ENCODE data around the gene BBIP1. TPM values are rescaled to one million over a fixed set of nuclear protein-coding genes. Genes with fewer than 3 reads are reported as not detected.
A peak's percentile ranks its signal among the peaks of the same experiment; 100 is the strongest.

The BBIP1 gene
- 10 to 100 TPM; 42.9 to 46.8 TPM for total RNA-seq
- polyA plus RNA-seq = 10 to 100 TPM; 24.4 to 28.5 TPM

- Mint-ChIP-seq H3K27ac (peak within 1 kb of the TSS; percentile 98 to 100 (median 100)), H3K4me1 (peaks cover 27 to 64% (median 35%) of the 10 kb centered on the region in 4 donors), H3K4me3 (peak within 1 kb of the TSS; percentile 92 to 99 (median 98)), H3K27me3 (no peaks in the 10 kb centered on the region), H3K9me3 (peaks cover 0 to 2% (median 0%) of the 10 kb centered on the region in 8 donors), H3K36me3 (peaks cover 0 to 38% of the 10 kb centered on the region in 2 donors)
- ChIA-PET CTCF (ENCODE audit: partially characterized antibody) (interaction anchor here (0.6 to 2.0 kb wide), 8 partner anchors 10 to 308 kb away, joined by 3 to 9 read pairs (median 4); no protein-coding TSS in a partner anchor), POLR2A (ENCODE audit: partially characterized antibody) (interaction anchor here (0.6 to 3.4 kb wide), 35 partner anchors 9 to 1457 kb away, joined by 3 to 28 read pairs (median 5); partner anchors contain the start of genes PDCD4, SMC3 and SMNDC1)
- H3K4me1 ChIP-seq (ENCODE audit: insufficient read depth, low read length) = peaks cover 43% of the 10 kb centered on the region
- peak within 1 kb of the TSS; percentile 99 for H3K27ac ChIP-seq (ENCODE audit: low read depth, low read length)
- peak in 1 of 5 donors; percentile 96 for DNase-seq
- no peaks in the 10 kb centered on the region for H3K9me3 ChIP-seq (ENCODE audit: control insufficient read depth in 1 of 2, low read length in 2 of 2)
- H3K27me3 ChIP-seq (ENCODE audit: insufficient read depth, low read length) = no peaks in the 10 kb centered on the region
- peak within 1 kb of the TSS; percentile 85 to 99 for H3K4me3 ChIP-seq (ENCODE audit: low read length in 2 of 2)
- H3K36me3 ChIP-seq (ENCODE audit: insufficient read depth, low read length) = no peaks in the 10 kb centered on the region
- intact Hi-C loops (cut with micrococcal nuclease) = loop anchor here (1.0 to 5.0 kb wide), 8 partner anchors 26 to 911 kb away; partner anchors contain the start of genes ADD3 and SMNDC1
These were observed at the start of gene BBIP1 for GRCh38 chr10:110918643-110919348. BBIP1 (minus strand) TSS chr10:110919180; CDS start chr10:110918157, 1,023 bp downstream.

GRCh38 chr10:110967645-110968044, 48.7 kb upstream of the BBIP1 start:
- no peak for DNase-seq
- no peaks in the 10 kb centered on the region for H3K27me3 ChIP-seq (ENCODE audit: insufficient read depth, low read length)
- Mint-ChIP-seq H3K36me3 (peaks cover 8 to 14% of the 10 kb centered on the region in 2 donors), H3K4me1 (peaks cover 45 to 69% (median 52%) of the 10 kb centered on the region in 4 donors), H3K27ac (peak overlapping the region in 1 of 7 donors; percentile 18), H3K9me3 (no peaks in the 10 kb centered on the region), H3K4me3 (no peak overlapping the region), H3K27me3 (no peaks in the 10 kb centered on the region)
- H3K36me3 ChIP-seq (ENCODE audit: insufficient read depth, low read length) = no peaks in the 10 kb centered on the region
- POLR2A ChIA-PET (ENCODE audit: partially characterized antibody) = no interaction called here
- intact Hi-C loops (cut with micrococcal nuclease) = loop anchor here (5.0 kb wide), 1 partner anchor 35 kb away; no protein-coding TSS in a partner anchor
- peaks cover 51% of the 10 kb centered on the region for H3K4me1 ChIP-seq (ENCODE audit: insufficient read depth, low read length)
- CTCF ChIA-PET (ENCODE audit: partially characterized antibody) = no interaction called here
- H3K27ac ChIP-seq (ENCODE audit: low read depth, low read length) = no peak overlapping the region
- H3K4me3 ChIP-seq (ENCODE audit: low read length in 2 of 2) = no peak overlapping the region
- H3K9me3 ChIP-seq (ENCODE audit: control insufficient read depth in 1 of 2, low read length in 2 of 2) = no peaks in the 10 kb centered on the region

GRCh38 chr10:110967009-110967630, 48.1 kb upstream of the BBIP1 start:
- H3K4me3 ChIP-seq (ENCODE audit: low read length in 2 of 2) = no peak overlapping the region
- DNase-seq = no peak
- Mint-ChIP-seq H3K27ac (peak overlapping the region in 2 of 7 donors; percentile 15 to 18), H3K36me3 (peaks cover 8 to 14% of the 10 kb centered on the region in 2 donors), H3K4me3 (peak overlapping the region in 1 of 8 donors; percentile 19), H3K27me3 (no peaks in the 10 kb centered on the region), H3K9me3 (no peaks in the 10 kb centered on the region), H3K4me1 (peaks cover 47 to 69% (median 53%) of the 10 kb centered on the region in 4 donors)
- POLR2A ChIA-PET (ENCODE audit: partially characterized antibody) = no interaction called here
- H3K27me3 ChIP-seq (ENCODE audit: insufficient read depth, low read length) = no peaks in the 10 kb centered on the region
- intact Hi-C loops (cut with micrococcal nuclease) = loop anchor here (5.0 kb wide), 1 partner anchor 35 kb away; no protein-coding TSS in a partner anchor
- H3K4me1 ChIP-seq (ENCODE audit: insufficient read depth, low read length) = peaks cover 53% of the 10 kb centered on the region
- no peaks in the 10 kb centered on the region for H3K36me3 ChIP-seq (ENCODE audit: insufficient read depth, low read length)
- no peaks in the 10 kb centered on the region for H3K9me3 ChIP-seq (ENCODE audit: control insufficient read depth in 1 of 2, low read length in 2 of 2)
- CTCF ChIA-PET (ENCODE audit: partially characterized antibody) = no interaction called here
- no peak overlapping the region for H3K27ac ChIP-seq (ENCODE audit: low read depth, low read length)

GRCh38 chr10:110966146-110966545, 47.2 kb upstream of the BBIP1 start:
- ChIA-PET POLR2A (ENCODE audit: partially characterized antibody) (no interaction called here), CTCF (ENCODE audit: partially characterized antibody) (no interaction called here)
- intact Hi-C loops (cut with micrococcal nuclease) = loop anchor here (5.0 kb wide), 1 partner anchor 34 kb away; no protein-coding TSS in a partner anchor
- Histone ChIP-seq H3K27me3 (ENCODE audit: insufficient read depth, low read length) (no peaks in the 10 kb centered on the region), H3K36me3 (ENCODE audit: insufficient read depth, low read length) (no peaks in the 10 kb centered on the region), H3K4me3 (ENCODE audit: low read length in 2 of 2) (no peak overlapping the region), H3K27ac (ENCODE audit: low read depth, low read length) (no peak overlapping the region), H3K4me1 (ENCODE audit: insufficient read depth, low read length) (peaks cover 53% of the 10 kb centered on the region), H3K9me3 (ENCODE audit: control insufficient read depth in 1 of 2, low read length in 2 of 2) (no peaks in the 10 kb centered on the region)
- no peaks in the 10 kb centered on the region for H3K9me3 Mint-ChIP-seq
- no peaks in the 10 kb centered on the region for H3K27me3 Mint-ChIP-seq
- no peak overlapping the region for H3K27ac Mint-ChIP-seq
- peaks cover 8 to 14% of the 10 kb centered on the region in 2 donors for H3K36me3 Mint-ChIP-seq
- DNase-seq = no peak
- peak overlapping the region in 2 of 8 donors; percentile 12 to 19 for H3K4me3 Mint-ChIP-seq
- H3K4me1 Mint-ChIP-seq = peaks cover 47 to 65% (median 51%) of the 10 kb centered on the region in 4 donors

- Histone ChIP-seq H3K4me1 (ENCODE audit: insufficient read depth, low read length) (peaks cover 46% of the 10 kb centered on the region), H3K27ac (ENCODE audit: low read depth, low read length) (no peak overlapping the region), H3K36me3 (ENCODE audit: insufficient read depth, low read length) (no peaks in the 10 kb centered on the region), H3K9me3 (ENCODE audit: control insufficient read depth in 1 of 2, low read length in 2 of 2) (no peaks in the 10 kb centered on the region), H3K27me3 (ENCODE audit: insufficient read depth, low read length) (no peaks in the 10 kb centered on the region), H3K4me3 (ENCODE audit: low read length in 2 of 2) (no peak overlapping the region)
- ChIA-PET POLR2A (ENCODE audit: partially characterized antibody) (no interaction called here), CTCF (ENCODE audit: partially characterized antibody) (no interaction called here)
- intact Hi-C loops (cut with micrococcal nuclease) = loop anchor here (5.0 kb wide), 1 partner anchor 33 kb away; no protein-coding TSS in a partner anchor
- H3K36me3 Mint-ChIP-seq = peaks cover 8 to 12% of the 10 kb centered on the region in 2 donors
- no peak for DNase-seq
- no peaks in the 10 kb centered on the region for H3K9me3 Mint-ChIP-seq
- H3K27me3 Mint-ChIP-seq = no peaks in the 10 kb centered on the region
- peaks cover 40 to 63% (median 46%) of the 10 kb centered on the region in 4 donors for H3K4me1 Mint-ChIP-seq
- H3K4me3 Mint-ChIP-seq = peak overlapping the region in 2 of 8 donors; percentile 11 to 17
- H3K27ac Mint-ChIP-seq = no peak overlapping the region
These were observed 46.2 kb upstream of the BBIP1 start for GRCh38 chr10:110965216-110965615.

GRCh38 chr10:110964681-110965080, 45.7 kb upstream of the BBIP1 start:
- Histone ChIP-seq H3K4me1 (ENCODE audit: insufficient read depth, low read length) (peaks cover 45% of the 10 kb centered on the region), H3K27ac (ENCODE audit: low read depth, low read length) (no peak overlapping the region), H3K4me3 (ENCODE audit: low read length in 2 of 2) (no peak overlapping the region), H3K36me3 (ENCODE audit: insufficient read depth, low read length) (no peaks in the 10 kb centered on the region), H3K27me3 (ENCODE audit: insufficient read depth, low read length) (no peaks in the 10 kb centered on the region), H3K9me3 (ENCODE audit: control insufficient read depth in 1 of 2, low read length in 2 of 2) (no peaks in the 10 kb centered on the region)
- H3K4me3 Mint-ChIP-seq = peak overlapping the region in 1 of 8 donors; percentile 11
- no peak for DNase-seq
- intact Hi-C loops (cut with micrococcal nuclease) = loop anchor here (5.0 kb wide), 1 partner anchor 32 kb away; no protein-coding TSS in a partner anchor
- peaks cover 8 to 10% of the 10 kb centered on the region in 2 donors for H3K36me3 Mint-ChIP-seq
- no peaks in the 10 kb centered on the region for H3K27me3 Mint-ChIP-seq
- no peaks in the 10 kb centered on the region for H3K9me3 Mint-ChIP-seq
- H3K27ac Mint-ChIP-seq = no peak overlapping the region
- ChIA-PET CTCF (ENCODE audit: partially characterized antibody) (no interaction called here), POLR2A (ENCODE audit: partially characterized antibody) (no interaction called here)
- H3K4me1 Mint-ChIP-seq = peaks cover 35 to 61% (median 44%) of the 10 kb centered on the region in 4 donors

- Mint-ChIP-seq H3K27me3 (no peaks in the 10 kb centered on the region), H3K9me3 (no peaks in the 10 kb centered on the region), H3K4me3 (peak overlapping the region in 1 of 8 donors; percentile 3), H3K27ac (no peak overlapping the region), H3K36me3 (peaks cover 11 to 14% of the 10 kb centered on the region in 2 donors), H3K4me1 (peaks cover 36 to 69% (median 46%) of the 10 kb centered on the region in 4 donors)
- POLR2A ChIA-PET (ENCODE audit: partially characterized antibody) = no interaction called here
- intact Hi-C loops (cut with micrococcal nuclease) = no loop called here
- Histone ChIP-seq H3K4me3 (ENCODE audit: low read length in 2 of 2) (no peak overlapping the region), H3K27me3 (ENCODE audit: insufficient read depth, low read length) (no peaks in the 10 kb centered on the region), H3K36me3 (ENCODE audit: insufficient read depth, low read length) (no peaks in the 10 kb centered on the region), H3K9me3 (ENCODE audit: control insufficient read depth in 1 of 2, low read length in 2 of 2) (no peaks in the 10 kb centered on the region), H3K27ac (ENCODE audit: low read depth, low read length) (no peak overlapping the region), H3K4me1 (ENCODE audit: insufficient read depth, low read length) (peaks cover 45% of the 10 kb centered on the region)
- no peak for DNase-seq
- CTCF ChIA-PET (ENCODE audit: partially characterized antibody) = no interaction called here
These were observed 44.2 kb upstream of the BBIP1 start for GRCh38 chr10:110963162-110963561.

Data from CD4-positive, alpha-beta memory T cell (primary cell).